GM23248 (cell line): Measurements from ENCODE around the gene RBMS1.

Experiments
- EZH2 ChIP-seq: fragments of 200-600 bp; sonication (generic); IDR thresholded peaks from 2 replicates; pipeline ENCODE4 v1.6.1; 2018; ENCODE audit warnings: antibody characterized with exemption, mild to moderate bottlenecking; ENCODE audit not compliant: insufficient read depth, poor library complexity, severe bottlenecking
- EZH2phosphoT487 ChIP-seq: fragments of 200-600 bp; sonication (generic); IDR thresholded peaks from 2 replicates; pipeline ENCODE4 v1.6.1; 2018; ENCODE audit warnings: antibody characterized with exemption, moderate library complexity, mild to moderate bottlenecking, low read depth; ENCODE audit not compliant: insufficient read depth

DNA sequence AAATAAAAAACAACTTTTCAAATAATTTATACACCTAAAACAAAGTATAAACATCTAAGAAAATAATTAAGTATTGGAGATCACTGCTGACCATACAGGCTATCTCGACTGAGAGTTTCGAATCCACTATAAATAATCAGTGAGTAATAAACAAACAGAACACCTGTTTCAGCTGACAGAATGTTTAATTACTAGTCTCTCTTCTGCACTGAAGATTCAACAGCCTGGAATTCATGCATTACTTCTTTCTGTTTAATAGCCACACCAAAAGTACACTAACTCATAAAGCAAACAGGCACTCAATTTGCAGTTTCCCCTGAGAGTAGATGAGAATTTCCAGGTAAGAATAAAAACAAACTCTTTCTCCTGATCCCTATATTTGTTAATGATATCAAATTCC is 138.5 kb downstream of the RBMS1 start:
- TF ChIP-seq EZH2: no peak
- TF ChIP-seq EZH2phosphoT487: no peak
